NT2/D1 (cell line): ENCODE data around the gene VIPR1.

Source experiments
- DNase-seq: peaks from one replicate; pipeline ENCODE4 v3.0.0-alpha.2; 2011; ENCODE audit warnings: low read depth, low spot score
- H3K27me3 ChIP-seq: 2 replicates; pipeline ENCODE4 v1.6.0; 2011; ENCODE audit warnings: mild to moderate bottlenecking; ENCODE audit not compliant: insufficient read length, insufficient read depth
- H3K36me3 ChIP-seq: 2 replicates; pipeline ENCODE4 v1.6.1; 2011; ENCODE audit warnings: mild to moderate bottlenecking, low read length, mixed read lengths; ENCODE audit not compliant: insufficient read depth, insufficient read length
- H3K4me1 ChIP-seq: 2 replicates; pipeline ENCODE4 v1.5.1; 2011; ENCODE audit not compliant: insufficient read depth, insufficient read length
- H3K4me3 ChIP-seq: 2 replicates; pipeline ENCODE4 v1.5.1; 2011; ENCODE audit warnings: low read depth; ENCODE audit not compliant: insufficient read length
- H3K9ac ChIP-seq: 2 replicates; pipeline ENCODE4 v1.6.0; 2011; ENCODE audit warnings: low read depth; ENCODE audit not compliant: insufficient read length
- H3K9me3 ChIP-seq: 2 replicates; pipeline ENCODE4 v1.5.1; 2011; ENCODE audit warnings: mild to moderate bottlenecking, low read length; ENCODE audit not compliant: insufficient read depth
- SUZ12 ChIP-seq: IDR thresholded peaks from 2 replicates; pipeline ENCODE4 v1.6.1; 2011; ENCODE audit not compliant: insufficient read length, insufficient read depth; ENCODE audit errors: extremely low read depth
- YY1 ChIP-seq: IDR thresholded peaks from 2 replicates; pipeline ENCODE4 v1.6.1; 2011; ENCODE audit not compliant: insufficient read length, insufficient read depth
- ZNF274 ChIP-seq: IDR thresholded peaks from 2 replicates; pipeline ENCODE4 v1.6.1; 2011; ENCODE audit warnings: mild to moderate bottlenecking, low read depth, low read length

Gene VIPR1

DNA sequence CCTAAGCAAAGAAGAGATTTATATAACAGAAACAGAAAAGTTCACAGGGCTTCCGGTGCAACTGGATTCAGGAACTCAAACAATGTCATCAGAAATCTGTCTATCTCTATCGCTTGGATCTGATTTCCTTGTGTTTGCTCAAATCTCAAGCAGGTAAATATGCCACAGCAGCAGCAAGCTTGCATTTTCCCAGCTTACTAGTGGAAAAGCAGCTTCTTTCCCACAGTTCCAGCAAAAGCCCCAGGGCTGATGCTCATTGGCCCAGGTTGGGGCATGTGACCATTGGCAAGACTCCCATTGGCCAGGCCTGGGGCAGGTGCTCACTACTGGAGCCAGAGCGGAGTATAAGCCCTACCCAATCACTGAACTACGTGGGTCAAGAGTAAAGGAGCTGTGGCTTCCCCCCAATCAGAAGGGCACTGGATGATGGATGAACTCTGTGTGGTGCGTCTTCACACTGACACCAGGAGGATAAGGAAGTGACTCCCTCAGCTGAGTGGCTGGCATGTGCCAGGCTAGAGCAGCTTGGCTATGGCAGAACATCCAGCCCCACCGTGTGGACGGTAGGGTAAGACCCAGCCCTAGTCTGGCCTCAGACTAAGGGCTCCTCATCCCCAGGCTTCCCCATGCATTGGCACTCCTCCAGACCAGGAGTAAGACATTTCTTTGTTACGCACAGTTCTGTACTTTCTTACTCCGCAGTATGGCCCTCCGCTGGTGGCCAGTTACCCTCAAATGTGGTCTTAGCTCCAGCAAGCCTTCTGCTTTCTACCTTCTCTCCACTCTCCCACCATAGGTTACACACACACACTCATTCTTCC, 13.1 kb upstream of the VIPR1 start:
- H3K9ac ChIP-seq: no peak overlapping the region
- H3K4me3 ChIP-seq: no peak overlapping the region
- no peaks in the 10 kb centered on the region for H3K36me3 ChIP-seq
- TF ChIP-seq ZNF274: no peak
- no peak for TF ChIP-seq SUZ12
- TF ChIP-seq YY1: no peak
- no peak for DNase-seq
- H3K4me1 ChIP-seq: peaks cover 4% of the 10 kb centered on the region
- no peaks in the 10 kb centered on the region for H3K9me3 ChIP-seq
- H3K27me3 ChIP-seq: no peaks in the 10 kb centered on the region

DNA sequence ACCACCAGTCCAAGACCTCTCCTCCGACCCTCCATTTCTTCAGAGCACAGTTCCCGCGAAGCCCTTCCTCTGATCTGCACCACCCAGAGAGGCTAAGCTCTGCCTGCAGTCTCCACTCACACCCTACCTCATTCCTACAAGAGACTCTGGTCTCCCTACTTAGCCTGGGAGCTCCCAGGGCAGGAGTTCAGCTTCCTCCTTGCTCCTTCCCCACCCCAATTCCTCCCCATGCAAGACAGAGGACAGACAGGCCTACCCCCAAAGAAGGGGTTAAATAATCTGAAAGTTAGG, 12.6 kb upstream of the VIPR1 start:
- TF ChIP-seq YY1 (no peak), ZNF274 (no peak), SUZ12 (no peak)
- no peak overlapping the region for H3K9ac ChIP-seq
- H3K4me3 ChIP-seq: no peak overlapping the region
- H3K4me1 ChIP-seq: peaks cover 4% of the 10 kb centered on the region
- no peak for DNase-seq
- no peaks in the 10 kb centered on the region for H3K27me3 ChIP-seq
- H3K9me3 ChIP-seq: no peaks in the 10 kb centered on the region
- no peaks in the 10 kb centered on the region for H3K36me3 ChIP-seq

DNA sequence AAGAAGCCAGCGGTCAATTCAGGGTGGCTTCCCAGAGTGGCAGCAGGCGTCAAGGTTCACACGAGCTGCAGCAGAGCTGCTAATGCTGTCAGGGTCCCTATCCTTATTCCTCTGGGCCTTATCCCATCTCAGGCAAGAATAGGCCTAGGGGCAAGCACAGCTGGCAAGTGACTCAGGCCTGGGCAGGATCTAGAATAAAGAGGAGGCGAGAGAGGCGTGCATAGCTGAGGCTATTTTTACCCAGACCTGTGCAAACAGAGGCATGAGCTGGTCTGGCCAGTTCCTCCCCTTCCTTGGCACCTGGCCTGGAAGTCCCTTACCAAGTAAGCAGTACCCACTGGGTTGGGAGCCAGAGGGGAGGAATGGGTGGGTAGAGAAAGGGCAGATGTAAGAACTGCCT, 12.2 kb upstream of the VIPR1 start:
- Histone ChIP-seq H3K9ac (no peak overlapping the region), H3K27me3 (no peaks in the 10 kb centered on the region), H3K9me3 (no peaks in the 10 kb centered on the region), H3K4me1 (peaks cover 4% of the 10 kb centered on the region), H3K36me3 (no peaks in the 10 kb centered on the region), H3K4me3 (no peak overlapping the region)
- TF ChIP-seq ZNF274 (no peak), YY1 (no peak), SUZ12 (no peak)
- DNase-seq: no peak

DNA sequence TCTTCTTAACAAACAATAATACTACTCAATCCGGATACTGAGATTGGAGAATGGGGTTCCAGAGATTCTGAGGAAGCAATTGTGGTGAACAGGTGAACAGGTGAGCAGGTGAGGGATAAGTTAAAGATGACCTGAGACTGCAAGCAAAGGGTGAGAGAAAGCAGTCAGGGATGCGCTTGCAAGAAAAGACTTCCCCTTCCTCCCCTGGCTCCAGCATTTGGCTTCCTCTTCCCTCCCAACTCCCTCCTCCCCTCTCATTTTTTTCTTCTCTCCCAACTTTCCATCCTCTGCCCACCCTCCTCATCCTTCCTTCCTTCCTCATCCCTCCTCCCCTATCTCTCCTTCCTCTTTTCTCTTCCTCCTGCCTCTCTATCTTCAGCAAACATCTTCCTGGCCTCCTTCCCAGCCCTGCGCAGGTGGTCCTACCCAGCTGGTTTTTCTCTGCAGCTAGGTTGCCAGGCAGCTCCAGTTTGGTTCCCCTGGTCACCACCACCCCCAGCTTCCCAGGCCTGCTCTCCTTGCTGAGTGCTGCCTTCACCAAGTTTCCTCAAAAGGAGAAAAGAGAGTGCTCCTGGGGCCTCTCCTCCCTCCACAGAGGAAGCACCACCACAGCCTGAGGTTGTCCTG, 10.4 kb upstream of the VIPR1 start:
- DNase-seq: no peak
- H3K9ac ChIP-seq: no peak overlapping the region

DNA sequence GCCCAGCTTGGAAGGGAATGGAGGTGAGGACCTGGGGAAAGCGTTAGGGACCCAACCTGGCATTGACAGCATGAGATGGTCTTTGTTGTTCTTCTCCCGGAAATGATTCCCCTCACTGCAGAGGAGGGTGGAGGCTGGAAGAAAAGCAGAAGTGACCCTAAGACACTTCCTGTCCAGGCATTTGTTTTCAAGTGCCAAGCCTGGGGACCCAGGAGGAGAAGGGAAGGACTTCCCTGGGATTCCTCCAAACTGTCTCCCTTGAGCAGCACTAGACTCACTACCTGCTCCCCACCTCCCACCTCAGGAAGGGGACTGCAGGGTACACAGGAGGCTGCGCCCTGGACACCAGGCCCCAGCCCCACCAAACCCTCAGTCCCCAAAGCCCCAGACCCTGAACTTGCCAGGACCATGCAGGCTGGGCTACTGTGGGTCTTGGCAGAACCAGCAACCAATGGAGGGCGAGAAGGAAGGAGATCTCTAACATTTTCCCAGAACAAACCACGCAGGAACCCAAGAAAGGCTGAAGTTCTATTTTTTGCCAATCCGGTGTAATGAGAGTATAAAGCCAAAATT, 9.8 kb upstream of the VIPR1 start:
- H3K27me3 ChIP-seq: no peaks in the 10 kb centered on the region
- TF ChIP-seq YY1 (no peak), SUZ12 (no peak), ZNF274 (no peak)
- no peaks in the 10 kb centered on the region for H3K9me3 ChIP-seq
- DNase-seq: no peak
- no peak overlapping the region for H3K4me3 ChIP-seq
- no peaks in the 10 kb centered on the region for H3K36me3 ChIP-seq
- peaks cover 8% of the 10 kb centered on the region for H3K4me1 ChIP-seq
- H3K9ac ChIP-seq: no peak overlapping the region

More for the DNA sequence above, 10.4 kb upstream of the VIPR1 start:
- no peak overlapping the region for H3K4me3 ChIP-seq
- no peaks in the 10 kb centered on the region for H3K27me3 ChIP-seq
- no peaks in the 10 kb centered on the region for H3K9me3 ChIP-seq
- peaks cover 4% of the 10 kb centered on the region for H3K4me1 ChIP-seq
- H3K36me3 ChIP-seq: no peaks in the 10 kb centered on the region
- TF ChIP-seq ZNF274 (no peak), SUZ12 (no peak), YY1 (no peak)

DNA sequence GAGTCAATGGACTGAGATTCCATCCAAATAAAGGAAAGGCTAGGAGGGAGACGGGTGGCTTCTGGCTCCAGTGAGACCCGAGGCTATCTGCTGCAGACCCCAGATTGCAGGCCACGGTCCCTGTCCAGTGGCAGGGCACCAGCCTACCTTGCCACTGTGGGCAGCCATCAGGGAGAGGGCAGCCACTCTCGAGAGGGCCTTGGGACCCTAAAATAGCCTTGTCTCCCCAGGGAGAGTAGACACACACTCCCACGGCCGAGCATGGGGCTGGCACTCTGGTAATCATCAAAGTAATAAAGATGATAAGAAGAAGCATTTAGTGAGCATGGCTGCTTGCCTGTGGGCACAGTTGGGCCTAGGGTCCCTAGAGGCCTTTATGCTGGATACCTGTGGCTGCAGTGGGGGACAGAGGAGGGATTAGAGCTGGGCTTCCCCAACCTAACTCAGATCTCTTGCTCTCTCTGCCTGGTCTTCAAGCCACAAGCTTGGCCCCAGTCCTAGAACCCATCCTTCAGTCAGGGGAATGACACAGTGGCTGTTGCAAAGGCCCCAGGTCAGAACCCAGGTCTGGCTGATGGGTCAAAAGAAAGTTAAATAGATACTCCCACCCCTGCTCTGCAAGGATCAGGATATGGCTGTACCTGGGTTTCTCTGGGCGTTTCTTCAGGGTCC, 9.2 kb upstream of the VIPR1 start:
- TF ChIP-seq ZNF274 (no peak), SUZ12 (no peak)
- H3K9ac ChIP-seq: no peak overlapping the region
- H3K36me3 ChIP-seq: no peaks in the 10 kb centered on the region
- H3K4me1 ChIP-seq: peaks cover 13% of the 10 kb centered on the region
- no peaks in the 10 kb centered on the region for H3K9me3 ChIP-seq
- H3K27me3 ChIP-seq: peaks cover 3% of the 10 kb centered on the region
- no peak overlapping the region for H3K4me3 ChIP-seq
- DNase-seq: no peak

DNA sequence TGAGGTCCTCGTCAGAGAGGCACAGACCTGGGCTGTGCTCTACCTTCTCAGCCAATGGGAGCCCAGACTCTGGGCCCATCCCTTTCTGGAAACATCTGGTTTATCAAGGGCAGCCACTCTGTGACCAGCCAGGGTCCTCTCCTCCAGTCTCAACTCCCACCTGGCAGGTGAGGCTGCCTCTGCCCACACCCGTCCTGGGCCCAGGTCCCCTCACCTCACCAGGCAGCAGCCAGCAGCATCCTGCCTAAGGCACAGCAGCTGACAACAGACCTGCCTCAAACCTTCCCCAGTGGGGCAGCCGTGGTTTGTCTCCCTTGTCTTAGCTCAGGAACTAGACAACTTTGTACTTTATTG, 8.7 kb upstream of the VIPR1 start:
- TF ChIP-seq SUZ12 (no peak), ZNF274 (no peak), YY1 (no peak)
- DNase-seq: no peak
- Histone ChIP-seq H3K9ac (no peak overlapping the region), H3K27me3 (peaks cover 6% of the 10 kb centered on the region), H3K9me3 (no peaks in the 10 kb centered on the region), H3K4me3 (no peak overlapping the region), H3K36me3 (no peaks in the 10 kb centered on the region), H3K4me1 (peaks cover 13% of the 10 kb centered on the region)
